ENCODE measurements around the gene PKN1. TPM values are rescaled to one million over a fixed set of nuclear protein-coding genes. Genes with fewer than 3 reads are reported as not detected.

PKN1 gene
- total RNA-seq, 2 experiments from 2014 or later, result 171 TPM

GRCh38 chr19:14475251-14476073 is 42.4 kb downstream of the PKN1 start, which contains the start of gene PTGER1:
TSS of gene PTGER1 (minus strand) at chr19:14475354. CDS start at chr19:14474320, 1,034 bp downstream.
- peak in 3 of 14 experiments; percentile 53 to 55 (median 54) for DNase-seq
- intact Hi-C loops (cut with DNase I, micrococcal nuclease), result loop anchor here in 1 of 2 experiments (10.0 kb wide), 1 partner anchor 591 kb away; no protein-coding TSS in a partner anchor
- Histone ChIP-seq H3K27ac (ENCODE audit: low read depth in 1 of 2, low read length in 2 of 2) (no peak within 1 kb of the TSS), H3K4me1 (ENCODE audit: insufficient read depth, low read length) (peaks cover 40% of the 10 kb centered on the region), H3K4me3 (ENCODE audit: low read length) (no peak within 1 kb of the TSS), H3K9me3 (ENCODE audit: control insufficient read depth in 1 of 2, insufficient read depth in 1 of 2, low read length in 2 of 2) (peaks cover 0 to 3% of the 10 kb centered on the region in 2 experiments), H3K36me3 (ENCODE audit: insufficient read depth, low read length) (peaks cover 28% of the 10 kb centered on the region), H3K27me3 (ENCODE audit: control insufficient read depth in 1 of 2, insufficient read depth in 2 of 2, low read length in 2 of 2) (peaks cover 19 to 22% of the 10 kb centered on the region in 2 experiments)
- Mint-ChIP-seq H3K9me3 (no peaks in the 10 kb centered on the region), H3K4me3 (peak within 1 kb of the TSS; percentile 1), H3K27ac (no peak within 1 kb of the TSS), H3K4me1 (ENCODE audit: low read depth) (peaks cover 36% of the 10 kb centered on the region), H3K27me3 (peaks cover 33% of the 10 kb centered on the region), H3K36me3 (ENCODE audit: low read depth) (no peaks in the 10 kb centered on the region)
- peak; percentile 7 for ATAC-seq (ENCODE audit: poor library complexity)
- ChIA-PET POLR2A (no interaction called here), CTCF (interaction anchor here (0.7 to 1.3 kb wide), 6 partner anchors 12 to 339 kb away, joined by 3 to 8 read pairs (median 4); partner anchors contain the start of genes ASF1B and PKN1)
- peak; percentile 27 for TF ChIP-seq CTCF (IDR thresholded peaks at IDR 0.05)

- TF ChIP-seq CTCF (IDR thresholded peaks at IDR 0.05), result no peak
- Histone ChIP-seq H3K4me3 (ENCODE audit: low read length) (no peak overlapping the region), H3K27me3 (ENCODE audit: control insufficient read depth in 1 of 2, insufficient read depth in 2 of 2, low read length in 2 of 2) (peaks cover 19 to 22% of the 10 kb centered on the region in 2 experiments), H3K9me3 (ENCODE audit: control insufficient read depth in 1 of 2, insufficient read depth in 1 of 2, low read length in 2 of 2) (peaks cover 0 to 3% of the 10 kb centered on the region in 2 experiments), H3K36me3 (ENCODE audit: insufficient read depth, low read length) (peaks cover 26% of the 10 kb centered on the region), H3K4me1 (ENCODE audit: insufficient read depth, low read length) (peaks cover 44% of the 10 kb centered on the region), H3K27ac (ENCODE audit: low read depth in 1 of 2, low read length in 2 of 2) (no peak overlapping the region)
- Mint-ChIP-seq H3K4me3 (peak overlapping the region; percentile 51), H3K27me3 (peaks cover 33% of the 10 kb centered on the region), H3K36me3 (ENCODE audit: low read depth) (no peaks in the 10 kb centered on the region), H3K9me3 (no peaks in the 10 kb centered on the region), H3K27ac (no peak overlapping the region), H3K4me1 (ENCODE audit: low read depth) (peaks cover 36% of the 10 kb centered on the region)
- no peak for ATAC-seq (ENCODE audit: poor library complexity)
- no peak for DNase-seq
- ChIA-PET POLR2A (no interaction called here), CTCF (no interaction called here)
- intact Hi-C loops (cut with DNase I, micrococcal nuclease), result loop anchor here in 1 of 2 experiments (10.0 kb wide), 1 partner anchor 591 kb away; no protein-coding TSS in a partner anchor
Observed at GRCh38 chr19:14476327-14476672, 43.2 kb downstream of the PKN1 start.

GRCh38 chr19:14476673-14477401 is 43.7 kb downstream of the PKN1 start:
- ATAC-seq (ENCODE audit: poor library complexity) (peak; percentile 35), DNase-seq (peak in 6 of 14 experiments; percentile 23 to 82 (median 58))
- intact Hi-C loops (cut with DNase I, micrococcal nuclease), result loop anchor here in 1 of 2 experiments (10.0 kb wide), 1 partner anchor 592 kb away; no protein-coding TSS in a partner anchor
- no peak for TF ChIP-seq CTCF (IDR thresholded peaks at IDR 0.05)
- ChIA-PET POLR2A (interaction anchor here (1.7 kb wide), 1 partner anchor 340 kb away, joined by 5 read pairs; the partner anchor contains the start of gene ASF1B), CTCF (no interaction called here)
- H3K36me3 ChIP-seq (ENCODE audit: insufficient read depth, low read length), result peaks cover 24% of the 10 kb centered on the region
- Mint-ChIP-seq H3K27ac (no peak overlapping the region), H3K27me3 (peaks cover 33% of the 10 kb centered on the region), H3K4me1 (ENCODE audit: low read depth) (peaks cover 35% of the 10 kb centered on the region), H3K36me3 (ENCODE audit: low read depth) (no peaks in the 10 kb centered on the region), H3K9me3 (no peaks in the 10 kb centered on the region), H3K4me3 (peak overlapping the region; percentile 51)
- H3K4me1 ChIP-seq (ENCODE audit: insufficient read depth, low read length), result peaks cover 42% of the 10 kb centered on the region
- H3K27me3 ChIP-seq (ENCODE audit: control insufficient read depth in 1 of 2, insufficient read depth in 2 of 2, low read length in 2 of 2), result peaks cover 19 to 22% of the 10 kb centered on the region in 2 experiments
- H3K4me3 ChIP-seq (ENCODE audit: low read length), result no peak overlapping the region
- peaks cover 0 to 3% of the 10 kb centered on the region in 2 experiments for H3K9me3 ChIP-seq (ENCODE audit: control insufficient read depth in 1 of 2, insufficient read depth in 1 of 2, low read length in 2 of 2)
- H3K27ac ChIP-seq (ENCODE audit: low read depth in 1 of 2, low read length in 2 of 2), result no peak overlapping the region
